ENCODE measurements around the gene BEND7.

- TF ChIP-seq CTCF (IDR thresholded peaks at IDR 0.05) = no peak
- no peak for TF ChIP-seq POLR2A (IDR thresholded peaks at IDR 0.05)
Observed at GRCh38 chr10:13457958-13458686, 70.7 kb downstream of the BEND7 start.
